GM21737 (cell line): ENCODE data around the gene SMYD4.
"Not testable (repeated sequence)": the region's sequence is repeated elsewhere in the genome, so short reads cannot be mapped to it uniquely, and the experiment has no call there.

ENCODE experiments used
- ATAC-seq: cut with Tn5 transposase; IDR thresholded peaks from one replicate; pipeline ENCODE4 v1.9.1; 2021; ENCODE audit warnings: mild to moderate bottlenecking, moderate library complexity; ENCODE audit not compliant: unreplicated experiment

The SMYD4 gene

DNA sequence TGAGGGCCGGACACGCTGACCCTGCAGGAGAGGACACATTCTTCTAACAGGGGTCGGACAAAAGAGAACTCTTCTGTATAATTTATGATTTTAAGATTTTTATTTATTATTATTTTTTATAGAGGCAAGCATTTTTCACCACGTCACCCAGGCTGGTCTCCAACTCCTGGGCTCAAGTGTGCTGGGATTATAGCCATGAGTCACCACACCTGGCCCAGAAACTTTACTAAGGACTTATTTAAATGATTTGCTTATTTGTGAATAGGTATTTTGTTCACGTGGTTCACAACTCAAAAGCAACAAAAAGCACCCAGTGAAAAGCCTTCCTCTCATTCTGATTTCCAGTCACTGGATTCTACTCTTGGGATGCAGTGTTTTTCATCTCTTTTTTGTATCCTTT, 70.2 kb downstream of the SMYD4 start:
- no peak for ATAC-seq

DNA sequence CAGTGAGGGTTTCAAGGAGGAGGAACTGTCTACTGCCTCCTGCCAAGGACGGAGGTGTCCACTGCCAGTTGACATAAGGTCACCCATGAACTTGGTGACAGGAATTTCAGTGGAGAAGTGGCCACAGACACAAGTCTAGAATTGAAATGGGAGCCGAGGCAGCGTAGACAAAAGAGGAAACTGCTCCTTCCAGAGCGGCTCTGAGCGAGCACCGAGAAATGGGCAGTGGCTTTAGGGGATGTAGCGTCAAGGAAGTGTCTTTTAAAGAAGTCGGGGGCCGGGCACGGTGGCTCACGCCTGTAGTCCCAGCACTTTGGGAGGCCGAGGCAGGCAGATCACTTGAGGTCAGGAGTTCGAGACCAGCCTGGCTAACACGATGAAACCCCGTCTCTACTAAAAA, 70.9 kb downstream of the SMYD4 start:
- no peak for ATAC-seq

DNA sequence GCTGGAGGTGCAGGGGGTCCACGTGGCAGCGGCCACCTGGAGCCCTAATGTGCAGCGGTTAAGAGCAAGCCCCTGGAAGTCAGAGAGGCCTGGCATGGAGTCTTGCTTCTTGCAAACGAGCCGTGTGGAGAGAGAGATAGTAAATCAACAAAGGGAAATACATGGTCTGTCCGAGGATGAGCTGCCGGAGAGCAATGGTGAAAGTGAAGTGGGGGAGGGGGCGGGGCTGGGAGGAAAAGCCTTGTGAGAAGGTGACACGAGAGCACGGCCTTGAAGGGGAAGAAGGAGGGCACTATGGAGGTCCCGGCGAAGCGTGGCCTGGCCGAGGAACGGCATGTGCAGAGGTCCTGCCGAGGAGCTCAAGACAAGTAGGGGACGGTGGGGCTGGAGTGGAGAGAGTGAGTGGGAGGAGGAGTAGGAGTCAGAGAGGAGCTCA, 73.9 kb downstream of the SMYD4 start:
- ATAC-seq = no peak

DNA sequence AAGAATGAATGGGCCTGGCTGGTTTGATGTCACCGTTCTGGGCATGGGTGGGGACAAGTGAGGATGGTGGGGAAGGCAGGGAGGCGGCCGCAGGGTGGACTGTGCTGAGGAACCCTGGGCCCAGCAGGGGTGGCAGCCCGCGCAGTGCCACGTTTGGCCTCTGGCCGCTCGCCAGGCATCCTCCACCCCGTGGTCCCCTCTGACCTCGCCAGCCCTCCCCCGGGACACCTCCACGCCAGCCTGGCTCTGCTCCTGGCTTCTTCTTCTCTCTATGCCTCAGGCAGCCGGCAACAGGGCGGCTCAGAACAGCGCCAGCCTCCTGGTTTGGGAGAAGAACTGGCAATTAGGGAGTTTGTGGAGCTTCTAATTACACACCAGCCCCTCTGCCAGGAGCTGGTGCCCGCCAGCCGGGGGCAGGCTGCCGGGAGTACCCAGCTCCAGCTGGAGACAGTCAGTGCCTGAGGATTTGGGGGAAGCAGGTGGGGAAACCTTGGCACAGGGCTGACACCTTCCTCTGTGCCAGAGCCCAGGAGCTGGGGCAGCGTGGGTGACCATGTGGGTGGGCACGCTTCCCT, 74.4 kb downstream of the SMYD4 start:
- no peak for ATAC-seq

DNA sequence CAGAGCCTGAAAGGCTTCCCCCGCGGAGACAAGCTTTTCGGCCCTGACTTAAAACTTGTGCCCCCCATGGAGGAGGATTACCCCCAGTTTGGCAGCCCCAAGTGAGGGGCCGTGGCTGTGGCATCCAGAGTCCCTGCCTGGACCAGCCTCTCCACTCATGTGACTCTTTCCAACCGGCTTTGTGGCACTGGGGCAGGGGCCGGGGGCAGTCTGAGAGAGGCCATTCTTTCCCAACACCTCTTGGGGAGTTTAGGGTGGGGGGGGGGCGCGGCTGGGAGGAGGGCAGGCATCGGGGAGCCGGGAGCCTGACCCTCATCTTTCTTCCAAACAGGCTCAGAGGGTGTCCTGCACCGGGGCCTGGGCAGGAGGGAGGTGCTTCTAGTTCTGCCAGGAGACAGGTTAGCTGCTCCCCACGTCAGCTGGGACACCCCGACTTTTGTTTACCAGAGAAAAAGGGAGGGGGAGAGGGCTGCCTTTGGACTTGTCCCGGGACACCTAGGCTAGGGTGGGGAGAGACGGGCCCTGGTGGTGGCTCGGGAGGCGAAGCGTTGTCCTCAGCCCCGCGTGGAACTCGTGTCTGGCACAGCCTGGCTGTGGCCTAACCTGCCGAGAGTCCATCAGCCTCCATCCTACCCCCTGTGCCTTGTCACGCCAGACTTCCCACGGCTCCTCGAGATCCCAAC, 75.1 kb downstream of the SMYD4 start:
- no peak for ATAC-seq

DNA sequence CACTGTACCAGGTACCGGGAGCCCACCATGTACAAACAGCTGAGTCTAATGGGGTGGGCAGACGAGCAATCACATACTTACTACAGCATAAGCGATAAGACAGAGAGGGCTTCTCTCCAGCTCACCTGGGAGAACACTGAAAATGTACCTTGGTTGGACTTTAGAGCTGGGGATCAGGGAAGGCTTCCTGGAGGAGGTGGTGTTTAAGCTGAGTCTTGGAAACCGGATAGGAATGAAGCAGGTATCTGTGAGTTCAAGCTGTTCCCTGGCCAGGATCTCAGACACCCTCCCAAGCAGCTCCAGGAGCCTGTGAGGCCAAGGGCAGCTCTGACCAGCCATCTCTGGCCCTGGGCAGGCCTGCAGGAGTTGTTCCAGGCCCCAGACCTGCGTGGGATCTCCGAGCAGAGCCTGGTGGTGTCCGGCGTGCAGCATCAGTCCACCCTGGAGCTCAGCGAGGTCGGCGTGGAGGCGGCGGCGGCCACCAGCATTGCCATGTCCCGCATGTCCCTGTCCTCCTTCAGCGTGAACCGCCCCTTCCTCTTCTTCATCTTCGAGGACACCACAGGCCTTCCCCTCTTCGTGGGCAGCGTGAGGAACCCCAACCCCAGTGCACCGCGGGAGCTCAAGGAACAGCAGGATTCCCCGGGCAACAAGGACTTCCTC, 75.8 kb downstream of the SMYD4 start:
- ATAC-seq = no peak

DNA sequence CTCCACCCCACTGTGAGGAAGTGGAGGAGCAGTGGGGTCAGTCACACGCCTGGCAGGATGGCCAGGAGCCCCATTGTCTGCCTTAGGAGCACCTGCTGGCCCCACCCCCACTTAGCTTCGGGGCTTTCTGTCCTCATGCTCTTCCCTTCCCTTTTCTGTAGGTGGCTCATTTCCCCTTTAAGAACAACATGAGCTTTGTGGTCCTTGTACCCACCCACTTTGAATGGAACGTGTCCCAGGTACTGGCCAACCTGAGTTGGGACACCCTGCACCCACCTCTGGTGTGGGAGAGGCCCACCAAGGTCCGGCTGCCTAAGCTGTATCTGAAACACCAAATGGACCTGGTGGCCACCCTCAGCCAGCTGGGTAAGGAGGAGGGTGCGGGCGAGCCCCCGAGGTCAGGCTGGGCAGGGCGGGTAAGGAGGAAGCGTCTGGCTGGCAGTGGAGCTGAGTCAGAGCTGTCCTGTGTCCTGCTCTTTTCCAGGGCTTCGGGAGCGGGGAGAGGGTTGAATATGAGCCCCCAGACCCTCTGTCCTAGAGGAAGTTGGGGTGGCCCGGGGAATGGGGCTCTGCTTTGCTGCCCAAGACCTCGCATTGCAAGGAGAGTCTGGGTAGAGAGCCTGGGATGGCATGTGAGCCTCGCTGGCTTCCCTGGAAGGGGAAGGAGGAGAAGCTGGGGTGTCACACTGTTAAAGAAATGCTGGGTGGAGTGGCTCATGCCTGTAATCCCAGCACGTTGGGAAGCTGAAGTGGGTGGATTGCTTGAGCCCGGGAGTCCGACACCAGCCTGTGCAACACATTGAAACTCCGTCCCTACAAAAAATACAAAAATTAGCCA, 77.1 kb downstream of the SMYD4 start:
- no peak for ATAC-seq

DNA sequence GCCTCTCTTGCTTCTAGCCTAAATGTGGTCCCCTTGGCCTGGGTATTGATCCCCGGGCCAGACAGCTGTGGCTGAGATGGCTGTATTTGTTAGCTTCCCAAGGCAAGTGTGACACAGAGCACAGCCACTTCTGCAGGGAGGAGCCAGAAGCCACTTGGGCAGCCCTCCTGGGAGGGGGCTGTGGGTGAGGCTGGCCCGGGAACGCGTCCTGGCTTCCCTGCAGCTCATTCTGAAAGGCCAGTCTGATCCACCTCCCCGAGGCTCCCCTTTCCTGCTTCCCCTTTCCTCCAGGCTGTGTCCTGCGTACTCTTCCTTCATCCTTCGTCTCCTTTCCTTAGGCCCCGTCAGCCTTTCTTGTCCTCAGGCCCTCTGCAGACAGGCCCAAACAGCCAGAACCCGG, 79.1 kb downstream of the SMYD4 start:
- no peak for ATAC-seq

GRCh38 chr17:1746975-1747543, 82.6 kb downstream of the SMYD4 start:
- no peak for ATAC-seq

DNA sequence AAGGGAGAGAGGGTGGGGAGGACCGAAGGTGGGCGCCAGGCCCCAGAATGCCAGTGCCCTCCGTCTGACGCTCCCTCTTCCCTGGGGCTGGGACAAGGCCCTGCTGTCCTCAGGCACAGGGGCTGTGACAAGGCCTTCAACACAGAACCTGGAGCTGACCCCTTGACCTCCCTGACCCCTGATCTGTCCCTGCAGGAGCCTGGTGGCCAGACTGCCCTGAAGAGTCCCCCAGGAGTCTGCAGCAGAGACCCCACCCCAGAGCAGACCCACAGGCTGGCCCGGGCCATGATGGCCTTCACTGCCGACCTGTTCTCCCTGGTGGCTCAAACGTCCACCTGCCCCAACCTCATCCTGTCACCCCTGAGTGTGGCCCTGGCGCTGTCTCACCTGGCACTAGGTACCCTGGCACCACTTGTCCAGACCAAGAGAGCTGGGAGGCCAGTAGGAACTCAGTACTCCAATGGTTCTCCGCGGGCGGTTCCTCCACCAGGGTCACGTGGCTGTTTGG, 84.1 kb downstream of the SMYD4 start:
- no peak for ATAC-seq

- no peak for ATAC-seq
Observed at GRCh38 chr17:1744551-1745512, 84.9 kb downstream of the SMYD4 start.

DNA sequence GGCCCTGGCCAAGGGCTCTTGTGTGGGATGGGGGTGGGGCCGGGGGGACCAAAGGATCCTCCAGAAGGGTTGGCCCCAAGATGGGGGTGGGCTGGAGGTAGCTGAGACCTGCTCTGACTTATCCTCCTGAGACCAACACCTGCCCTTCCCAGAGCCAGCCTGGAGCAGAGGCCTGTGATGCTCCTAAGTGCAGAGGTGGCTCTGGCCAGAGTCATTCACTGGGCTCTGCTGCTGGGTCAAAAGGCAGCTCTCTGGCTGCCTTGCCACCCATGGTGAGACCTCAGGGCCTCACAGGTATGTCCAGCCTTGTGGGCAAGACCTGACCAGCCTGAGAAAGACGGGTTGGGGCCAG, 86.6 kb downstream of the SMYD4 start:
- no peak for ATAC-seq

DNA sequence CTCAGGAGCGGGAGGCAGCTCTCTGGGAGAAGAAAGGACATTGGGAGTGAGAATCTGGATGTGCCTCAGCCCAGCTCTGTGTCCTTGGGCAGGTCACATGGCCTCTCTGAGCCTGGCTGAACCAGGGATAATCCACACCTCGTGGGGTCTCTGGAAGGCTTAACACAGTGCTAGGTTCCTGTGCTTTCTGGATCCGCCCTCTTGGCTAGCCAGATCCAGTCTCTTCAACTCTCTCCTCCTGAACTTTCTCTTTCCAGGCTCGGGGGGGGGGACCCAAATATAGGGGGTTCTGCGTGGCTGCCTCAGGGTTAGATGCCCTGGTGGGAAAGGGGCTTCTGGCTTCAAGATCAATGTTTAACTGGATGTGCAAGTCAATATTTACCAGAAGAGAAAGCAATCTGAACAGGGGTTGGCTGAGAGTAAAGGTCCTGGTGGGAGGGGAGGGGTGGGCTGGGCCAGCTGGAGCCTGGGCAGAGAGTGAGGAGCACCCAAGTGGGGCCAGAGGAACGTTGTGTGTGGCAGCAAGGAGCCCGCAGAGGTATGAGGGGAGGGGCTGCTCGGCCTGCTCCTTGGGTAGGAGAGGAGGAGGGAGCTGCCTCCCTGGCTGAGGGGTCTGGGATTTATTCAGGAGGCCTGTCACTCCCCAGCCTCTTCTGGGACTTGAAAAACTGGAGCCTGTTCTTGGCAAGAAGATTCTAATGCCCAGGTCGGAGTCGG, 87.2 kb downstream of the SMYD4 start, which contains the start of gene SERPINF2:
SERPINF2 (plus strand) TSS at position 501 of the 717 bp plus-strand sequence. CDS start 2,125 bp downstream, outside the sequence.
- no peak for ATAC-seq

GRCh38 chr17:1741899-1742298, 87.8 kb downstream of the SMYD4 start:
- ATAC-seq = not testable (repeated sequence)

DNA sequence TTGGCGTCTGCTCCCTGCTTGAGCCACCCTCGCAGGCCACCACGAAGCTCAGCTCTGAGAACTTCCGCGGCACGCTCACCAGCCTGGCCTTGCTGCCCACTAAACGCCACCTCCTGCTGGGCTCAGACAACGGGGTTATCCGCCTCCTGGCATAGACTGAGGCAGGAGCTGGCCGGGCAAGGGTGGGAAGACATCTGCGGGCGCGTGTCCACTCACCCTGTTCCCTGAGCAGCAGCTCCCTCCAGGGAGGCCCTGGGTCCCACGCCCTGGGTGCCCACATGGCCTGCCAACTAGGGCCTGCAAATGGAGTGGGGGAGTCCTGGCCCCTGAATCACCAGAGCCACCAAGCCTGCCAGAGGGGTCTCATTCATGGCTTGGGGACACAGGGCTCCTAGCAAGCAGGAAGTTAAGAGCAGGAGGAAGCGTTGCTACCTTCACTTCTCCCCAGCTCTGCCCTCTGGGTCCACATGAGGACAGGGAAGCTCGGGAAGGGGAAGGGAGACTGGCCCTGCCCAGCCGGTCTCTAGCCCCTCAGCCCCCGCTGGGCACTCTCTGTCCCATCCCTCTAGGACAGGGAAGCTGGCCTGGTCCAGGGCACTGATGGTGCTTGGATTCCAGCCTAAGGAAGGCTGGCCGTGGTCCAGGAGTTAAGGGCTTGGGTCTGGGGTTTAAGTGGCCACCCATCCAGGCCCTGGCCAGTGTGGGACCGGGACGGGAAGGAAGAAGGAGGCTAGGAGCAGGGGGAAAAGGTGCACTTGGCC, 92.0 kb downstream of the SMYD4 start:
- no peak for ATAC-seq

GRCh38 chr17:1736348-1737281, 93.1 kb downstream of the SMYD4 start:
- no peak for ATAC-seq

GRCh38 chr17:1735834-1736347, 93.8 kb downstream of the SMYD4 start:
- ATAC-seq = no peak
